ENCODE data around the gene CLDN16.

DNA sequence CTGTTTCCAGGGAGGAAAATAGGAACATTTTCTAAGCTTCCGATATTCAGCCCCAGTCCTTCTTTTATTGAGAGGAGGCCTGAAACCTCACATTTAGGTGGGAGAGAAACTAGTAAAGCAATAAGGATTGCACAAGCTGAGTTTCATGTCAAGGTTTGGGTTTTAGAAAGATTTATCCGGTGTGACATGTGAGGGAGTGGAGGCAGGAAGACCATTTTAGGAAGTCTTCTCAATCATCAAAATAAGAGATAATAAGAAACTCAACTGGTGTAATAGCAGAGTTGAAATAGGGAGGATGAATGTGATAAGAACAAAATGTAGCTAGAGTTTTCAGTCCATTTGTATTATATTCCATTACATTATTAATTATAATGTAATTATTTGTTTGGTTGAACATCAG is 27.7 kb upstream of the CLDN16 start:
- TF ChIP-seq, protein P1, sequence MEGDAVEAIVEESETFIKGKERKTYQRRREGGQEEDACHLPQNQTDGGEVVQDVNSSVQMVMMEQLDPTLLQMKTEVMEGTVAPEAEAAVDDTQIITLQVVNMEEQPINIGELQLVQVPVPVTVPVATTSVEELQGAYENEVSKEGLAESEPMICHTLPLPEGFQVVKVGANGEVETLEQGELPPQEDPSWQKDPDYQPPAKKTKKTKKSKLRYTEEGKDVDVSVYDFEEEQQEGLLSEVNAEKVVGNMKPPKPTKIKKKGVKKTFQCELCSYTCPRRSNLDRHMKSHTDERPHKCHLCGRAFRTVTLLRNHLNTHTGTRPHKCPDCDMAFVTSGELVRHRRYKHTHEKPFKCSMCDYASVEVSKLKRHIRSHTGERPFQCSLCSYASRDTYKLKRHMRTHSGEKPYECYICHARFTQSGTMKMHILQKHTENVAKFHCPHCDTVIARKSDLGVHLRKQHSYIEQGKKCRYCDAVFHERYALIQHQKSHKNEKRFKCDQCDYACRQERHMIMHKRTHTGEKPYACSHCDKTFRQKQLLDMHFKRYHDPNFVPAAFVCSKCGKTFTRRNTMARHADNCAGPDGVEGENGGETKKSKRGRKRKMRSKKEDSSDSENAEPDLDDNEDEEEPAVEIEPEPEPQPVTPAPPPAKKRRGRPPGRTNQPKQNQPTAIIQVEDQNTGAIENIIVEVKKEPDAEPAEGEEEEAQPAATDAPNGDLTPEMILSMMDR (IDR thresholded peaks at IDR 0.05; ENCODE audit: poor library complexity): no peak
- TF ChIP-seq EZH2 (IDR thresholded peaks at IDR 0.05; ENCODE audit: borderline replicate concordance) (no peak), EZH2phosphoT487 (IDR thresholded peaks at IDR 0.05; ENCODE audit: low read depth, severe bottlenecking, unreplicated experiment) (no peak)

Measured in hepatocyte (in vitro differentiated cells).